ENCODE results near the gene RRP1B.

Gene RRP1B

DNA sequence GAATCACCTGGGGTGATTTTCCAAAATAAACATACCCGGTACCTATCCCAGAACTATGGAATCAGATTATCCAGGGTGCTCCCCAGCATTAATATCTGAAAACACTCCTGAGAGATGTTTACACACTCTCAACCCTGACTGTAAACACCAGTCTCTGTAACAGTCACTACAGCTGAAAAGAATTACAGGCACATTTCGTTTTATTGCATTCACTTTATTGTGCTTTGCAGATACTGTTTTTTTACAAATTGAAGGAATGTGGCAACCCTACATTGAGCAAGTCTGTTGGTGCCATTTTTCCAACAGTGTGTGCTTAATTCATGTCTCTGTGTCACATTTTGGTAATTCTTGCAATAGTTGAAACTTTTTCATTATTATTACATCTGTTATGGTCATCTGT is 31.8 kb upstream of the RRP1B start:
- Mint-ChIP-seq H3K36me3 (ENCODE audit: low read depth) (no peaks in the 10 kb centered on the region), H3K9me3 (no peaks in the 10 kb centered on the region), H3K4me3 (no peak overlapping the region), H3K27ac (no peak overlapping the region), H3K4me1 (ENCODE audit: low read depth) (no peaks in the 10 kb centered on the region), H3K27me3 (ENCODE audit: low read depth) (peaks cover 21% of the 10 kb centered on the region)
- no peak for DNase-seq (ENCODE audit: low spot score)

DNA sequence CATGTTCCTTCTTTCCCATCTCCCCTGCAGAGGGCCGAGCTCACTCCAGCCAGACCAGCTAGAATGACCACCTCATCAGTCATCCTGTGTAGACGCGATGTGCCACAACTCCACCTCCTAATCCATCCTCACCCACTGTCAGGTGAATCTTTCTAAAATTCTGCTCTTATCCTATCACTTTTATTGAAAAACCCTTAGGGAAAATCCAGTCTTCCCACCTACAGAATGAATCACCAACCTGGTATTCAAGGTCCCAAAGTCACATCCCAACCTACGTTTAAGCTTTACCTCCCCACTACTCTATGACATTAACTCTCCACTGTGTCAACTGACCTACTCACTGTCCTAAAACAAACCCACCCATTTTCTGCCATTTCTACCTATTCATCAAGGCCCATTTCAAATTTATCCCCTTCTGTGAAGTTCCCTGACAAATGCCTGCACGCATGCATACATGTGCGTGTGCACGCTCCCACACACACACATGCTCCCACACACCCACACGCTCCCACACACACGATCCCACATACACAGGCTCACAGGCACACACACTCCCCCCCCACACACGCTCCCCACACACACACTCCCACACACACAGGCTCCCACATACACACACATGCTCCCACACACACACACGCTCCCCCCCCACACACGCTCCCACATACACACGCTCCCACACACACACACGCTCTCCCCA is 27.8 kb upstream of the RRP1B start:
- Mint-ChIP-seq H3K27me3 (ENCODE audit: low read depth) (peaks cover 2% of the 10 kb centered on the region), H3K9me3 (no peaks in the 10 kb centered on the region), H3K4me1 (ENCODE audit: low read depth) (no peaks in the 10 kb centered on the region), H3K4me3 (no peak overlapping the region), H3K27ac (no peak overlapping the region), H3K36me3 (ENCODE audit: low read depth) (no peaks in the 10 kb centered on the region)
- no peak for DNase-seq (ENCODE audit: low spot score)

DNA sequence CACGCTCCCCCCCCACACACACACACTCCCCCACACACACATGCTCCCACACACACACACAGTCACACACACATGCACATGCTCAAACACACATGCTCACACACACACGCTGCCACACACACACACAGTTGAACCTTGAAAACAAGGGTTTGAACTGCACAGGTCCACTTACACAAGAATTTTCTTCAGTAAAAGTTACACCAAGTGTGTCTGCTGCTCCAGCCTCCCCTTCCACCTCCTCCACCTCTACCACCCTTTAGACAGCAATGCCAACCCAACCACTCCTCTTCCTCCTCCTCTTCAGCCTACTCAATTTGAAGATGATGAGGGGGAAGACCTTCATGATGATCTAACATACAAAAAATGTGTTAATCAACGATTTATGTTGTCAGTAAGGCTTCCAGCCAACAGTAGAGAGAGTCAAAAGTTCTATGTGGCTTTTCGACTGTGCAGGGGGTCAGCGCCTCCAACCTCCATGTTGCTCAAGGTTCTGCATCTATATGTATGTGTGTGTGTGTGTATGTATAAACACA is 26.9 kb upstream of the RRP1B start:
- H3K36me3 Mint-ChIP-seq (ENCODE audit: low read depth): no peaks in the 10 kb centered on the region
- H3K9me3 Mint-ChIP-seq: no peaks in the 10 kb centered on the region
- H3K4me1 Mint-ChIP-seq (ENCODE audit: low read depth): no peaks in the 10 kb centered on the region
- H3K4me3 Mint-ChIP-seq: no peak overlapping the region
- peaks cover 2% of the 10 kb centered on the region for H3K27me3 Mint-ChIP-seq (ENCODE audit: low read depth)
- DNase-seq (ENCODE audit: low spot score): no peak
- no peak overlapping the region for H3K27ac Mint-ChIP-seq

DNA sequence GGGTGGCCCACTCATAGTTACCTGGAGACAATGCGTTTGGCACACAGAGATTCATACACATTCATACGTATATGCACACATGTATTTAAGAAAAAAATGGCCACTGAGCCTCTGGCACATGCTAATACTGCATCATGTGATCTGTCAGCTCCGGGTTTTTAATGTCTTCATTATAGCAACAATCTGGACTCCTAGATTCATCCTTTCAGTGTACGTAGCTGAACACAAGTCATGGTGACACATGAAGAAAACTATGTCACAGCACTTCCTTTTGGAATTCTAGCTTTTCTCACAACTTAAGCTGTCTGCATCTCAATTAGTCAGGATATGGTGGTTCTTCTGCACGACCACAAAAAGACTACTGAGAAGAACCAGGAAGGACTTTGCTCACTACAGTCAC is 24.7 kb upstream of the RRP1B start:
- peaks cover 5% of the 10 kb centered on the region for H3K27me3 Mint-ChIP-seq (ENCODE audit: low read depth)
- H3K36me3 Mint-ChIP-seq (ENCODE audit: low read depth): no peaks in the 10 kb centered on the region
- no peak overlapping the region for H3K4me3 Mint-ChIP-seq
- H3K27ac Mint-ChIP-seq: no peak overlapping the region
- no peaks in the 10 kb centered on the region for H3K9me3 Mint-ChIP-seq
- H3K4me1 Mint-ChIP-seq (ENCODE audit: low read depth): no peaks in the 10 kb centered on the region
- no peak for DNase-seq (ENCODE audit: low spot score)

DNA sequence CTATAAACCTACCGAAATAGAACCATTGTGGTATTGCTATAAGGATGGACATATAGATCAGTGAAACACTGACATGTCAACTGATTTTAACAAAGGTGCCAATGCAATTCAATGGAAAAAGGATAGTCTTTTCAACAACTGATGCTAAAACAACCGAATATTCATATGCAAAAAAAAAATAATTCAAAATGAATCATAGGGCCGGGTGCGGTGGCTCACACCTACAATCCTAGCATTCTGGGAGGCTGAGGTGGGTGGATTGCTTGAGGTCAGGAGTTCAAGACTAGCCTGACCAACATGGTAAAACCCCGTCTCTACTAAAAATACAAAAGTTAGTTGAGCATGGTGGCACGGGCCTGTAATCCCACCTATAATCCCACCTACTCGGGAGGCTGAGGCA is 23.9 kb upstream of the RRP1B start:
- no peak for DNase-seq (ENCODE audit: low spot score)
- H3K36me3 Mint-ChIP-seq (ENCODE audit: low read depth): no peaks in the 10 kb centered on the region
- no peak overlapping the region for H3K4me3 Mint-ChIP-seq
- no peak overlapping the region for H3K27ac Mint-ChIP-seq
- H3K27me3 Mint-ChIP-seq (ENCODE audit: low read depth): peaks cover 5% of the 10 kb centered on the region
- no peaks in the 10 kb centered on the region for H3K9me3 Mint-ChIP-seq
- H3K4me1 Mint-ChIP-seq (ENCODE audit: low read depth): no peaks in the 10 kb centered on the region

DNA sequence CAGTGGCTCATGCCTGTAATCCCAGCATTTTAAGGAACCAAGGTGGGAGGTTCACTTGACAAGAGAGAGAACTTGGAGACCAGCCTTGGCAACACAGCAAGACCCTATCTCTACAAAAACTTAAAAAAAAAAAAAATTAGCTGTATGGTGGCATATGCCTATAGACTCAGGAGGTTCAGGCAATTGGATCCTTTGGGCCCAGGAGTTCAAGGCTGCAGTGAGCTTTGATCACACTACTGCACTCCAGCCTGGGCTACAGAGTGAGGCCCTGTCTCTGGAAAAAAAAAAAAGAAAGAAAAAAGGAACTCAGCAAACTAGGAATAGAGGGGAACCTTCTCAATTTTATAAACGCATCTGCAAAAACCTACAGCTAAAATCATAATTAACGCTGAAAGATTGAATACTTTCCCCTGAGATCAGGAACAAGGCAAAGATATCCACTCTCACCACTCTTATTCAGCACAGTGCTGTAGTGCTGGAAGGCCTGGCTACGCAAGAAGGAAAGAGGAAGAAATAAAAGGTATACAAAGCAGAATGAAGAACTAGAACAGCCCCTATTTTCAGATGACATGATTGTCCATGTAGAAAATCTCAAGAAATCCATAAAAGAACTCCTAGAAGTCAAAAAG is 21.7 kb upstream of the RRP1B start:
- peaks cover 4% of the 10 kb centered on the region for H3K27me3 Mint-ChIP-seq (ENCODE audit: low read depth)

DNA sequence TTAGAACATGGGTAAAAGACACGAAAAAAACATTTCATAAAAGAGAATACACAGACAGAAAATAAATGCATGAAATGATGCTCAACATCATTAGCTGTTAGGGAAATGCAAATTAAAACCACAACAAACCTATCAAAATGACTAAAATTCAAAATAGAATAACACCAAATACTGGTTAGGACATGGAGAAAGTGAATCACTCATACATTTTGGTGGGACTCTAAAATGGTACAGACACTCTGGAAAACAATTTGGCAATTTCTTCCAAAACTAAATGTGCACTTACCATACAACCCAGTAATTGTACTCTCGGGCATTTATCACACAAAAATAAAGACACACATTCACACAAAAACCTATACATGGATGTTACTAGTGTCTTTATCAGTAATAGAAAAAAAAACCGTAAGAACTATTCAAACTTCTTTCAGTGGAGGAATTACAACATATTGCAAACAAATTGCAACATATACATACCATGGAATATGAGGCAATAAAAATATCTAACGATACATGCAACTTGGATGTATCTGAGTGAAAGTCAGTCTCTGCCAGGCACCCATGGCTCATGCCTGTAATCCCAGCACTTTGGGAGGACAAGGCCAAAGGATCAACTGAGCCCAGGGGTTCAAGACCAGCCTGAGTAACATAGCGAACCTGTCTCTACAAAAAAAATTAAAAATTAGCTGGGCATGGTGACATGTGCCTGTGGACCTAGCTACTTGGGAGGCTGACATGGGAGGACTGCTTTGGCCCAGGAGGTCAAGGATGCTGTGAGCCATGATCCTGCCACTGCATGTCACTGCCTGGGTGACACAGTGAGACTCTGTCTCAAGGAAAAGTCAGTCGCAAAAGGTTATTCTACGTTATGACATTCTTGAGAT is 19.6 kb upstream of the RRP1B start:
- Mint-ChIP-seq H3K4me1 (ENCODE audit: low read depth) (no peaks in the 10 kb centered on the region), H3K36me3 (ENCODE audit: low read depth) (no peaks in the 10 kb centered on the region), H3K27ac (no peak overlapping the region), H3K9me3 (no peaks in the 10 kb centered on the region), H3K27me3 (ENCODE audit: low read depth) (peaks cover 7% of the 10 kb centered on the region), H3K4me3 (no peak overlapping the region)
- DNase-seq (ENCODE audit: low spot score): no peak

More for the DNA sequence above, 21.7 kb upstream of the RRP1B start:
- Mint-ChIP-seq H3K9me3 (no peaks in the 10 kb centered on the region), H3K4me3 (no peak overlapping the region), H3K36me3 (ENCODE audit: low read depth) (no peaks in the 10 kb centered on the region), H3K27ac (no peak overlapping the region), H3K4me1 (ENCODE audit: low read depth) (no peaks in the 10 kb centered on the region)
- DNase-seq (ENCODE audit: low spot score): no peak

DNA sequence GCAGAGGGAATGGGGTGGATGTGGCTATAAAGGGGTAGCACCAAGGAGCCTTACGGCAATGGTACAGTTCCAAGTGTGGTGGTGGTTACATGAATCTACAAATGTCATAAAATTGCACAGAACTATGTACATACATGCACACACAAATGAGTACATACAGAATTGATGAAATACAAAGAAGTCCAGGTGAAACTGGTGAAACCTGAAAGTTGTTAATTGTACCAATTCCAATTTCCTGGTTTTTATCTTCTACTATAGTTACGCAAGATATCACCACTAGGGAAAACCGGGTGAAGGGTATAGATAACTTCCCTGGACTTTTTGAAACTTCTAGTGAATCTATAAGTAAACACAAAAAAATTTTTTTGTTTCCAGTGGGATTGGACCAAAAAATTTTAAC is 19.0 kb upstream of the RRP1B start:
- DNase-seq (ENCODE audit: low spot score): no peak
- no peak overlapping the region for H3K4me3 Mint-ChIP-seq
- peaks cover 2% of the 10 kb centered on the region for H3K4me1 Mint-ChIP-seq (ENCODE audit: low read depth)
- peaks cover 7% of the 10 kb centered on the region for H3K27me3 Mint-ChIP-seq (ENCODE audit: low read depth)
- no peaks in the 10 kb centered on the region for H3K9me3 Mint-ChIP-seq
- no peaks in the 10 kb centered on the region for H3K36me3 Mint-ChIP-seq (ENCODE audit: low read depth)
- no peak overlapping the region for H3K27ac Mint-ChIP-seq

DNA sequence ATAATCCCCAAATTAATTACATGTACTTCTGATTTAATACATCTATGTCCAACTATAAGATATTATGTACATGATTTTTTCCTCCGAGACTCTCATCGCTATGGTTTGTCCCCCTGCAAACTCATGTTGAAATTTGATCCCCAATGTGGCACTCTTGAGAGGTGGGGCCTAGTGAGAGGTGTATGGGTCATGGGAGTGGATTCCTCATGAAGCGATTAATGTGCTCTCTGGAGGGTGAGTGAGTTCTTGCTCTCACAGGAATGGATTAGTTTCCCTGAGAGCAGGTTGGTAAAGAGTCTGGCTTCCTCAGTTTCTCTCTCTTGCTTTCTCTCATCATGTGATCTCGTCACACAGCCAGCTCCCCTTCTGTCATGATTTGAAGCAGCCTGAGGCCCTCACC is 16.2 kb upstream of the RRP1B start:
- Mint-ChIP-seq H3K9me3 (no peaks in the 10 kb centered on the region), H3K27me3 (ENCODE audit: low read depth) (peaks cover 6% of the 10 kb centered on the region)

DNA sequence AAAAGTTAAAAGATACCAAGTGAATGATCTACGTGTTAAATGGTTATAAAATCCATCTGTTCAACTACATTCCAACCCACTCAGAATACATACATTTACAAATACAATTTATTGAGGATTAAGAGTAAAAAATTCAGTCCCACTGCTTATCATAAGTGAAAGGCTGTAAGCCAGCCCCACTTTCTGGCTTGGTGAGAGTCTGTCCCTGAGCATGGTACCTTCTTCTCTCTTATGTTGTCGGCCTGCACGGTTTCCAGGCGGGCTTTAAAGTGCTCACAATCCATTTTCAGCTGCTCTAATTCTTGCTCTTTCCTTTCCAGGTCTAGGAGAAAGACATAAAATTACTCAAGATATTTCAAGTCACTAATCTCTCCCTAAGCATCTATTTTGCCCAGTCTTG is 15.3 kb upstream of the RRP1B start:
- Mint-ChIP-seq H3K27me3 (ENCODE audit: low read depth) (peaks cover 10% of the 10 kb centered on the region), H3K36me3 (ENCODE audit: low read depth) (no peaks in the 10 kb centered on the region), H3K4me1 (ENCODE audit: low read depth) (peaks cover 18% of the 10 kb centered on the region), H3K9me3 (no peaks in the 10 kb centered on the region), H3K4me3 (no peak overlapping the region), H3K27ac (no peak overlapping the region)
- DNase-seq (ENCODE audit: low spot score): no peak

More for the DNA sequence above, 16.2 kb upstream of the RRP1B start:
- H3K36me3 Mint-ChIP-seq (ENCODE audit: low read depth): no peaks in the 10 kb centered on the region
- peaks cover 18% of the 10 kb centered on the region for H3K4me1 Mint-ChIP-seq (ENCODE audit: low read depth)
- H3K27ac Mint-ChIP-seq: no peak overlapping the region
- no peak overlapping the region for H3K4me3 Mint-ChIP-seq
- no peak for DNase-seq (ENCODE audit: low spot score)

DNA sequence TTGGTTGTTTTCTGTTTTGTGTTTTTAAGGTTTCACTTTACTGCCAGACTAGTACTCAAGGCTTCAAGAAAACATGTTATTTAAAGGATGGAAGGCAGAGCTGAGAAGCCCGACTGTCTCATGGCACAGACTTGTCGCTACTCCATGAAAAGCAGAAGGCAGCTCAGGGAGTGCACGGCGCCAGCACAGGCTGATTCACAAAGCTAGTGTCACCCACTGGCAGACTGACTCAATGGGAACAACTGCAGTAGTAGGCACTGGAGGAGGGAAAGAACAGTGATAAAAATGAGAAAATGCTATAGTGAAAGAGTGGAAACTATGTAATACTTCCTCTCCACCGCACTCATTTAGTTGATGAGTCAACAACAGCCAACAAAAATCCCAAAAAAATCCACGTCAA is 14.8 kb upstream of the RRP1B start:
- H3K27me3 Mint-ChIP-seq (ENCODE audit: low read depth): peaks cover 10% of the 10 kb centered on the region
- DNase-seq (ENCODE audit: low spot score): no peak

DNA sequence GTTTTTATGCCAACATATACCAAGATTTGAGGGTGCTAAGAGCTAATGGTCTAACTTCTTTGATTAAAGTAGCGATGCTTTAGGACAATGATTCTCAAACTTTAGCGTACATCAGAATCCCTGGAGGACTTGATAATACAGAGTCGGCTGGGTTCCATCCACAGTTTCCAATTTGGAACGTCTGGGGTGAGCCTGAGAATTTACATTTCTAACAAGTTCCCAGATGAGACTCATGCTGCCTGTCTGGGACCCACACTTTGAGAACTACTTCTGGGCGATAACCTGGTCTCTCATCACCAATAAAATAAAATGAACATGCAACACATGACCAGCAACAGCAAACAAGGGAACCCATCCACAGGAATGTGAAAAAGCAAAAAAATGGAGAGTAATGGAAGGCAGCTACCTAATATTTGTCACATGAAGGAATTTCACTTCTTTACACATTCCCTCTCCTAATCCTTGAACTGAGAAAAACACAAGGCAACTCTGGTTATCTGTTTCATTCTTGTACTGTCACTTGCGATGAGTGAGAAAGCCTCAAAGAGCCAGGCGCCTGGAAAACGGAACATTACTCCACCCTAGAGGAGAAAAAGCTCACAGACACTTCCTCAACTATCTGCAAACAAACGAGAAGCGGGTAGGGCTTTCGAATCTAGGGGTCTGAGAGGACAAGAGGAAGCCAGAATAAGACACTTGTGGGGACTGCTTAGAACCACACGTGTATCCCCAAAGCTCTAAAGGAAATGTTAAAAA is 14.0 kb upstream of the RRP1B start:
- Mint-ChIP-seq H3K36me3 (ENCODE audit: low read depth) (no peaks in the 10 kb centered on the region), H3K9me3 (no peaks in the 10 kb centered on the region), H3K4me3 (peak overlapping the region; percentile 33), H3K27ac (no peak overlapping the region), H3K4me1 (ENCODE audit: low read depth) (peaks cover 18% of the 10 kb centered on the region), H3K27me3 (ENCODE audit: low read depth) (peaks cover 10% of the 10 kb centered on the region)
- peak; percentile 25 for DNase-seq (ENCODE audit: low spot score)

More for the DNA sequence above, 14.8 kb upstream of the RRP1B start:
- no peak overlapping the region for H3K4me3 Mint-ChIP-seq
- H3K9me3 Mint-ChIP-seq: no peaks in the 10 kb centered on the region
- H3K36me3 Mint-ChIP-seq (ENCODE audit: low read depth): no peaks in the 10 kb centered on the region
- H3K4me1 Mint-ChIP-seq (ENCODE audit: low read depth): peaks cover 18% of the 10 kb centered on the region
- H3K27ac Mint-ChIP-seq: no peak overlapping the region

DNA sequence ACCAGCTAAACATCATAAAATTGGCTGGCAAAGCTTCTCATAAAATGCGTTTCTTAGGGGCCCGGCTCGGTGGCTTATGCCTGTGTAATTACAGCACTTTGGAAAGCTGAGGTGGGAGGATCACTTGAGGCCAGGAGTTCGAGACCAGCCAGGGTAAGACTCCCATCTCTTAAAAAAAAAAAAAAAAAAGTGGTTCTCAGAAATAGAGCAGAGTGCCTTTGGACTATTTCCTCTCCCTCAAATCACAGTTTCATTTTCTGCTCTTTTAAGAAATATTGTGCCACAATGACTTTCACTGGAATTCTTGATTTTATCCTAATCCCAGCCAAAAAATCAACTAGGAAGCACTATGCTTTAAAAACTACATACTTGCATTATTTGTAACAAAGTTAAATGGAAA is 13.4 kb upstream of the RRP1B start:
- no peaks in the 10 kb centered on the region for H3K9me3 Mint-ChIP-seq
- H3K4me3 Mint-ChIP-seq: peak overlapping the region; percentile 41
- no peak overlapping the region for H3K27ac Mint-ChIP-seq
- H3K4me1 Mint-ChIP-seq (ENCODE audit: low read depth): peaks cover 18% of the 10 kb centered on the region
- peaks cover 10% of the 10 kb centered on the region for H3K27me3 Mint-ChIP-seq (ENCODE audit: low read depth)
- H3K36me3 Mint-ChIP-seq (ENCODE audit: low read depth): no peaks in the 10 kb centered on the region
- DNase-seq (ENCODE audit: low spot score): no peak
